Umbilical cord (tissue), 2 donors: Measurements from ENCODE around the gene EYA3. TPM values are rescaled to one million over a fixed set of nuclear protein-coding genes. Genes with fewer than 3 reads are reported as not detected.
A peak's percentile ranks its signal among the peaks of the same experiment; 100 is the strongest.
"Not testable (repeated sequence)": the region's sequence is repeated elsewhere in the genome, so short reads cannot be mapped to it uniquely, and the experiment has no call there.

Experiments
- DNase-seq: peaks from one replicate; pipeline ENCODE4 v3.0.0-alpha.2; 2015; ENCODE audit warnings: low spot score
- total RNA-seq: library from RNA; depleted of rRNA; stranded (reverse); fragments of >200 nt; gene quantifications from one replicate; pipeline ENCODE4 v1.2.3, GENCODE V29; 2014; ENCODE audit warnings: low replicate concordance; ENCODE audit not compliant: insufficient read depth

EYA3 gene
- total RNA-seq, 1 donor from 2014 or later = 7.2 TPM

GRCh38 chr1:28028873-28029654 lies 59.3 kb downstream of the EYA3 start:
- peak; percentile 35 for DNase-seq

- DNase-seq = no peak
Observed at GRCh38 chr1:28027660-28028059, 60.8 kb downstream of the EYA3 start.

DNA sequence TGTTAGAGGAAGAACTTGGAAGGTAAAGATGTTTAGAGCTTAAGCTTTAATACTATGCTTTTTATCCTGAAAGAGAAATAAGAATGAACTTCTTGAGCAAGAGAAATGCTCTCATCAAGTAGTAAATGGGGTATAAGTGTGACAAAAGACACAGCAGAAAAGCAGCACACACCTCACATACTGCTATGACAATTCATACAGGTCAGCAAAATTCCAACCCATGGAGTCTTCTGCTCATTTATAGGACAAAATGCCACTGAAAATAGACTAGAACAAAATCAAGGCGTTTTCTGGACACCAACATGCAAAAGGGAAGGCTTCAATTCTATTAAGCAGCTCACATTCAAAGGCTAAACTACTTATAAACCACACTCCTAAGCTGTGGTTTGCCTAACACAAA lies 61.2 kb downstream of the EYA3 start:
- no peak for DNase-seq

- DNase-seq = no peak
Observed at GRCh38 chr1:28026329-28026728, 62.1 kb downstream of the EYA3 start.

DNA sequence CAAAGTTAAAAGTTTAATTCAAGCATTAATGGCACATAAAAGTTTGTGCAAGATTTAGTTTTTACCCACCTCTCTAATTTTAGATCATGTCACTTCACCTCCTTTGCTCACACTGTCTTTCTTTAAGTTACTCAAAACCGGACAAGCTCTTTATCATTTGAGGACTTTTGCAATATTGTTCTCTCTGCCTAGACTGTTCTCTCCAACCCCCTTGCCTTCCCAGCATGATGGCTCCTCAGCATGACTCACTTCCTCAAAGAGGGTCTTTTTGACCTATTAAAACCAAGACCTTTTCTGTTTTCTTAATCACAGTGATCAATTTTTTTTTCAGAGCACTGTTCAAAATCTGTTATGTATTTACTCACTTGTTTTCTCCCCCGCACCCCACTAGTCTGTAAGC lies 67.3 kb downstream of the EYA3 start:
- DNase-seq = no peak

GRCh38 chr1:28010969-28011368 lies 77.4 kb downstream of the EYA3 start:
- DNase-seq = no peak

DNA sequence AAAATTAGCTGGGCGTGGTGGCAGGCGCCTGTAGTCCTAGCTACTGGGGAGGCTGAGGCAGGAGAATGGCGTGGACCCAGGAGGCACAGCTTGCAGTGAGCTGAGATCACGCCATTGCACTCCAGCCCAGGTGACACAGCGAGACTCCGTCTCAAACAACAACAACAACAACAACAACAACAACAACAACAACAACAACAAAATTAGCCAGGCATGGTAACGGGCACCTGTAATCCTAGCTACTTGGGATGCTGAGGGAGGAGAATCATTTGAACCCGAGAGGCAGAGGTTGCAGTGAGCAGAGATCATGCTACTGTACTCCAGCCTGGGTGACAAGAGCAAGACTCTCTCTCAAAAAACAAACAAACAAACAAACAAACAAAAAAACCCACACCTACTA lies 85.3 kb downstream of the EYA3 start:
- DNase-seq = not testable (repeated sequence)

DNA sequence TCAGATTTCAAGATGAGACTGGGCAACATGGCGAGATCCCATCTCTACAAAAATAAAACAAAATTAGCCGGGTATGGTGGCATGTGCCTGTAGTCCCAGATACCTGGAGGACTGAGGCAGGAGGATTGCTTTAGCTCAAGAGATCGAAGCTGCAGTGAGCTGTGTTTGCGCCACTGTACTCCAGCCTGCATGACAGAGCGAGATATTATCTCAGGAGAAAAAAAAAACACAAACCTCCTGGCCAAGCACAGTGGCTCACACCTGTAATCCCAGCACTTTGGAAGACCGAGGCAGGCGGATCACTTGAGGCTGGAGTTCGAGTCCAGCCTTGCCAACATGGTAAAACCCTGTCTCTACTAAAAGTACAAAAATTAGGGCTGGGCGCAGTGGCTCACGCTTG lies 85.8 kb downstream of the EYA3 start:
- no peak for DNase-seq

GRCh38 chr1:27999055-27999454 lies 89.4 kb downstream of the EYA3 start:
- DNase-seq = no peak

DNA sequence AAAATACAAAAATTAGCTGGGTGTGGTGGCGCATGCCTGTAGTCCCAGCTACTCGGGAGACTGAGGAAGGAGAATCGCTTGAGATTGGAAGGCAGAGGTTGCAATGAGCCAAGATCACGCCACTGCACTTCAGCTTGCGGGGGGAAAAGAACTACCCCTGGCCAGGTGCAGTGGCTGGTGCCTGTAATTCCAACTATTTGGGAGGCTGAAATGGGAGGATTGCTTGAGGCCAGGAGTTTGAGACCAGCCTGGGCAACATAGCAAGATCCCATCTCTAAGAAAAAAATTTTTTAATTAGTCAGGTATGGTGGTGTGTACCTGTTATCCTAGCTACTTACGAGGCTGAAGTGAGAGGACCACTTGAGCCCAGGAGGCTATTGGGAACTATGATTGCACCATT lies 93.9 kb downstream of the EYA3 start:
- not testable (repeated sequence) for DNase-seq

DNA sequence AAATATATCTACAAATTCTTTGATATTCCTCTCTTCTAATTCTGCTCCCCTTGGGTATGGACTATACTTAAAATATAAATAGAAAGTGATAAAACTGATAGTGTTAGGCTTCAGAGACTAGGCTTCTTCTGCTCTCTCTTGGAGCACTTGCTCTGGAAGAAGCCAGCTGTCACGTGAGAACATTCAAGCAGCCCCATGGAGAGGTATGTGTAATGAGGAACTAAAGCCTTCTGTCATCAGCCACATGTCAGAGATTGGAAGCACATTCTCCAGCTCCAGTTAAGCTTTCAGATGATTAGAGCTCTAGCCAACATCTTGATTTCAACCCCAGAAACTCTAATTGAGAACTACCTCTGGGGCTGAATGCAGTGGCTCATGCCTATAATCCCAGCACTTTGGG lies 94.3 kb downstream of the EYA3 start:
- DNase-seq = peak; percentile 35

DNA sequence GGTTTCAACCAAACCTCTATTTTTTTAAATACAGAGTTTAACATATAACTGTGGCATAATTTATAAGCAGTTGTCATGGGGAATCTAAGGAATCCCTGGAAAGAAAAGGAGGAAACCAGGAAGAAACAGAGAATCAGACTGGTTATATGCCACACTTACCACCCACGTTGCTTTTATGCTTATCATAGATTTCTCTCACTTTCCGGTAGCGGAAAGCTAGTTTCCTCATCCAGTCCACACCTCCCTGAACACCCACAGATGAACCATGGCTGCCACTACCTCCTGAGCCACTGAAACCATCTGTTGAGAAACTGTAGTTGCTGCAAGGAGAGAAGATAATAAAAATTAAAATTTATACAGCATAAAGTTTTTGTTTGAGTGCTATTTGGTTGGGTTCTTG lies 95.2 kb downstream of the EYA3 start:
- peak; percentile 7 for DNase-seq

GRCh38 chr1:27992276-27992675 lies 96.1 kb downstream of the EYA3 start:
- DNase-seq = no peak

GRCh38 chr1:27990920-27991537 lies 97.4 kb downstream of the EYA3 start:
- no peak for DNase-seq

DNA sequence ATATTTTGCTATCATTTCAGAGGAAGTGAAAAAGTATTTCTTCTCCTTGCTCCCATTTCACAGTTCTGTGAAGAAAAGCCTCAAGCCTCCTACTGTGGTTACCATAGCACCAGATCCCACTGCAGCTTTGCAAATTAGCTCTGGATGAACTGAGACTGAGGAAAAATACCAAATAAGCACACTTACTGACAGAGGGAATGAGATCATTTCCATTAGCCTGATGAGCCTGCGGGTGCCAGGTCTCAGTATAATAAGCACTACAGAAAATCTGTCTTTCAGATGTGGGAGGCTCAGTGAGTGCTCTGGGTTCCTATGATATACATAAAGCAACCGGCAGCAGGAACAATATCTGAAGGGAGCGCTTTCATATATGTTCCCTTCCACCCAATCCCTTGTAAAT lies 107.3 kb downstream of the EYA3 start:
- no peak for DNase-seq

- peak; percentile 19 for DNase-seq
Observed at GRCh38 chr1:27980216-27980845, 108.1 kb downstream of the EYA3 start.

DNA sequence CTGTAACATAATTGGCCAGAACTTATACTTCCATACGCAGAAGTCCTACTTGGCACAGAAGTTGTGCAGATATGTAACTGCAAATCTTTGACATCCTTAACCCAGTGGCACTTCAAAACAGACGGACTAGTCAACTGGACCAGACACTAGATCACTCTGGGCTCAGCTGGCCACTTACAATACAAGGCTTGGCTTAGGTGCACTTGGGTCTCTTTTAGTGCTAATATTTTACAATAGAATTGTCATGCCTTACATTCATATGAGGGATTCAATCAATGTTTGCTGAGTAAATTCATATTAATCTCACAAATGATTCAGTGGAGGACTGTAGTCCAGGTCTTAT lies 108.6 kb downstream of the EYA3 start:
- no peak for DNase-seq

DNA sequence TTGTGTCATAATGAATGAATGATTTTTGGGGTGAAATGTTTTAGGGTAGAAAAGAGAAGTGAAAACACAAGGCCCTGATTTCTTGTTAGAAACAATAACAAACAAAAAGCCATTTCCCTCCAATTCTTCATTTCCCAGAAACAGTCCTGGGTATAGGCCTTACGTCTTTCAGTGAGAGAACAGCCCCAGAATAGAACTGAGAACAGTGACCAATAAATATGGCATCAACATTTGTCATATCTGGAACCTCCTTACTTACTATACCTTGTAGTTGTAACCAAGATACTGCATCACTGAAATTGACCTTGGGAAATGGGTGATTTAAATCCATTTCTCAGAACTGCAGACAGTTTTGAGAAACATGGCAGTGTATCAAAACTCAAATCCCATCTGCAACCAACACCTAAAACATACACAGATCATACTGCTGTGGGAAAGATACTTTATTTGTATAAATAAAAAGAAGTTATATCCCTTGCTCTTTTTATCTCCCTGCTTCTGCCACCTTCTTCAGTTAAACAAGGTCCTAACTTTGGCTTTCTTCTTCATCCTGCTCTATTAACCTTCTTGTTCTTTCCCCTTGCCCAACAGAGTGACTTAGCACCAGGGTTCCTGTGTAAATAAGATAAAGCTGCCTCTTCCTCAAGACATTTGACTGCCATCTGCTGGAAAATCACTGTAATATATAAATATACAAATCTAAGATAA lies 109.1 kb downstream of the EYA3 start:
- DNase-seq = peak; percentile 71

- no peak for DNase-seq
Observed at GRCh38 chr1:27974417-27974781, 114.0 kb downstream of the EYA3 start.

- no peak for DNase-seq
Observed at GRCh38 chr1:27973771-27974416, 114.5 kb downstream of the EYA3 start.

DNA sequence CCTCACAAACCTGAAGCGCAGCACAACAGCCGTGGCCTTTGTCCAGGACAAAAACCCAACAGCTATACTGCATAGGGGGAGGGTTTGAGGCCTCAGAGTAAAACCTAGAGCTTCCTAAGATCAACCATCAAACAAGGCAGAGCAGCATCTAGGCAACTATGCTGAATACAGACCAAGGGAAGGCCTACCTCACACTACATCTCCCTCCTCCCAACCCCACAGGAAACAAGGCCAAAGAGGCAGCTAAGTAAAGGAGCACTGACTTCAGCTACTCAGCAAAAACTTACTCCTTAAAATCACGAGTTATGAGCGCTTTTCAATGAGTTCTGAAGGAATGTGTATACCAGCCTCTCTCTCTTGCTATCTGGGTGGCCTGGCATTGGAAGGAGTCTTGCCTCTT lies 116.3 kb downstream of the EYA3 start:
- no peak for DNase-seq

- DNase-seq = no peak
Observed at GRCh38 chr1:27971674-27972073, 116.7 kb downstream of the EYA3 start.
